H9 (cell line): ENCODE results near the gene BARHL2. TPM values are rescaled to one million over a fixed set of nuclear protein-coding genes. Genes with fewer than 3 reads are reported as not detected.

Experiments
- DNase-seq: peaks from one replicate; pipeline ENCODE4 v3.0.0-alpha.2; 2017
- H2AFZ ChIP-seq: one replicate; pipeline ENCODE4 v1.6.1; 2013; ENCODE audit warnings: mild to moderate bottlenecking, low read length, control low read depth, moderate library complexity
- H2AK5ac ChIP-seq: 2 replicates; pipeline ENCODE4 v1.6.1; 2013; ENCODE audit warnings: low read length, control low read depth, mixed read lengths; ENCODE audit not compliant: insufficient read length
- H2BK120ac ChIP-seq: one replicate; pipeline ENCODE4 v1.6.1; 2013; ENCODE audit warnings: low read depth, mild to moderate bottlenecking, low read length, control low read depth, inconsistent platforms; ENCODE audit not compliant: poor library complexity, severe bottlenecking
- H2BK12ac ChIP-seq: 2 replicates; pipeline ENCODE4 v1.6.1; 2013; ENCODE audit warnings: low read length, control low read depth, mixed read lengths, low read depth; ENCODE audit not compliant: insufficient read length
- H2BK15ac ChIP-seq: 2 replicates; pipeline ENCODE4 v1.6.1; 2013; ENCODE audit warnings: low read depth, low read length, control low read depth
- H2BK20ac ChIP-seq: one replicate; pipeline ENCODE4 v1.6.1; 2013; ENCODE audit warnings: low read depth, mild to moderate bottlenecking, low read length, control low read depth, inconsistent platforms; ENCODE audit not compliant: poor library complexity, severe bottlenecking
- H2BK5ac ChIP-seq: 2 replicates; pipeline ENCODE4 v1.6.1; 2013; ENCODE audit warnings: low read length, control low read depth, mixed read lengths; ENCODE audit not compliant: insufficient read length
- H3K14ac ChIP-seq: 2 replicates; pipeline ENCODE4 v1.6.1; 2013; ENCODE audit warnings: low read length, control low read depth; ENCODE audit not compliant: insufficient read depth
- H3K18ac ChIP-seq: 2 replicates; pipeline ENCODE4 v1.6.1; 2013; ENCODE audit warnings: low read depth, mild to moderate bottlenecking, mixed read lengths, low read length, control low read depth; ENCODE audit not compliant: insufficient read length
- H3K23ac ChIP-seq: 2 replicates; pipeline ENCODE4 v1.6.1; 2013; ENCODE audit warnings: low read length, control low read depth, mixed read lengths, low read depth; ENCODE audit not compliant: insufficient read length
- H3K23me2 ChIP-seq: 2 replicates; pipeline ENCODE4 v1.6.1; 2013; ENCODE audit warnings: low read depth, mild to moderate bottlenecking, mixed read lengths, low read length, control low read depth; ENCODE audit not compliant: insufficient read length, poor library complexity, severe bottlenecking
- H3K27ac ChIP-seq: 2 replicates; pipeline ENCODE4 v1.5.1; 2013; ENCODE audit warnings: low read length, control low read depth, mixed read lengths, low read depth; ENCODE audit not compliant: insufficient read length
- H3K27me3 ChIP-seq: 2 replicates; pipeline ENCODE4 v1.6.1; 2013; ENCODE audit warnings: low read length, control low read depth, inconsistent platforms; ENCODE audit not compliant: insufficient read depth
- H3K4ac ChIP-seq: 2 replicates; pipeline ENCODE4 v1.6.1; 2013; ENCODE audit warnings: low read depth, mild to moderate bottlenecking, control low read depth, inconsistent platforms, low read length, moderate library complexity
- H3K4me1 ChIP-seq: 2 replicates; pipeline ENCODE4 v1.6.1; 2013; ENCODE audit warnings: low read length, control low read depth, inconsistent platforms; ENCODE audit not compliant: insufficient read depth
- H3K4me2 ChIP-seq: 2 replicates; pipeline ENCODE4 v1.6.1; 2013; ENCODE audit warnings: low read length, control low read depth, mixed read lengths; ENCODE audit not compliant: insufficient read length, insufficient read depth
- H3K56ac ChIP-seq: 2 replicates; pipeline ENCODE4 v1.6.1; 2013; ENCODE audit warnings: low read depth, mild to moderate bottlenecking, mixed read lengths, low read length, control low read depth; ENCODE audit not compliant: insufficient read length
- H3K79me1 ChIP-seq: 2 replicates; pipeline ENCODE4 v1.6.1; 2013; ENCODE audit warnings: low read depth, mild to moderate bottlenecking, moderate library complexity, low read length, control low read depth, inconsistent platforms; ENCODE audit not compliant: insufficient read depth, poor library complexity, severe bottlenecking
- H3K79me2 ChIP-seq: 2 replicates; pipeline ENCODE4 v1.6.1; 2013; ENCODE audit warnings: low read length, control low read depth, inconsistent platforms; ENCODE audit not compliant: insufficient read depth
- H3K9ac ChIP-seq: 2 replicates; pipeline ENCODE4 v1.6.1; 2013; ENCODE audit warnings: low read length, control low read depth, mixed read lengths; ENCODE audit not compliant: insufficient read length; ENCODE audit errors: extremely low read depth
- H3K9me3 ChIP-seq: one replicate; pipeline ENCODE4 v1.6.1; 2013; ENCODE audit warnings: low read depth, low read length, inconsistent platforms; ENCODE audit not compliant: control insufficient read depth
- H3T11ph ChIP-seq: one replicate; pipeline ENCODE4 v1.6.1; 2013; ENCODE audit warnings: mild to moderate bottlenecking, low read length, control low read depth, inconsistent platforms
- H4K20me1 ChIP-seq: one replicate; pipeline ENCODE4 v1.6.1; 2013; ENCODE audit not compliant: control insufficient read depth, insufficient read length, insufficient read depth
- H4K5ac ChIP-seq: 2 replicates; pipeline ENCODE4 v1.6.1; 2013; ENCODE audit warnings: low read depth, mild to moderate bottlenecking, mixed read lengths, low read length, control low read depth; ENCODE audit not compliant: insufficient read length
- H4K8ac ChIP-seq: replicated peaks from 2 replicates; pipeline ENCODE4 v1.6.1; 2013; ENCODE audit warnings: low read length, control low read depth, mixed read lengths, low read depth; ENCODE audit not compliant: insufficient read length
- H4K91ac ChIP-seq: 2 replicates; pipeline ENCODE4 v1.6.1; 2013; ENCODE audit warnings: low read depth, mild to moderate bottlenecking, moderate library complexity, mixed read lengths, low read length, control low read depth; ENCODE audit not compliant: insufficient read length
- H3K27ac Mint-ChIP-seq, 3 experiments: 2 replicates in 2 of 3; 3 replicates in 1 of 3; pipeline ENCODE4 v1.8.0; 2020 to 2021; ENCODE audit warnings: mixed read lengths in 3 of 3, mild to moderate bottlenecking in 1 of 3, moderate library complexity in 1 of 3
- H3K27me3 Mint-ChIP-seq: 2 replicates; pipeline ENCODE4 v1.8.0; 2021; ENCODE audit warnings: low read depth, mild to moderate bottlenecking, moderate library complexity, mixed read lengths
- H3K36me3 Mint-ChIP-seq, 3 experiments: 2 replicates in 2 of 3; 3 replicates in 1 of 3; pipeline ENCODE4 v1.8.0; 2020 to 2021; ENCODE audit warnings: low read depth in 3 of 3, mixed read lengths in 3 of 3; ENCODE audit not compliant: insufficient read depth in 1 of 3
- H3K4me1 Mint-ChIP-seq, 2 experiments: 2 replicates each; pipeline ENCODE4 v1.8.0; 2020; ENCODE audit warnings: mixed read lengths in 2 of 2
- H3K4me3 Mint-ChIP-seq, 2 experiments: 2 replicates in 1 of 2; 3 replicates in 1 of 2; pipeline ENCODE4 v1.8.0; 2020 to 2021; ENCODE audit warnings: mild to moderate bottlenecking in 2 of 2, mixed read lengths in 2 of 2, moderate library complexity in 1 of 2
- H3K9me3 Mint-ChIP-seq, 2 experiments: 2 replicates in 1 of 2; 3 replicates in 1 of 2; pipeline ENCODE4 v1.8.0; 2020; ENCODE audit warnings: mild to moderate bottlenecking in 2 of 2, mixed read lengths in 2 of 2, moderate library complexity in 1 of 2
- CTCF ChIP-seq: fragments of 200-600 bp; sonication (generic); conservative IDR thresholded peaks from 3 replicates; pipeline ENCODE4 v1.8.0; 2021; ENCODE audit warnings: antibody characterized with exemption, mild to moderate bottlenecking
- WGBS: extraction: QIAGEN DNeasy Blood & Tissue Kit; methylation state at CpG from one replicate; pipeline ENCODE4 v1.1.7; 2013; ENCODE audit warnings: missing lambda C conversion rate, low lambda C conversion rate, mixed read lengths; ENCODE audit not compliant: insufficient read length; ENCODE audit errors: extremely low coverage; 5-methylcytosine and 5-hydroxymethylcytosine counted together
- long read RNA-seq: library from polyadenylated mRNA; unstranded; transcript quantifications from one replicate; pipeline ENCODE4 v2.0.0, GENCODE V29; 2020
- total RNA-seq: library from RNA; stranded (reverse); gene quantifications from 2 replicates; pipeline ENCODE4 v1.2.1, GENCODE V29; 2021

The BARHL2 gene
- total RNA-seq = not detected in 2 replicates
- long read RNA-seq = 0 reads

DNA sequence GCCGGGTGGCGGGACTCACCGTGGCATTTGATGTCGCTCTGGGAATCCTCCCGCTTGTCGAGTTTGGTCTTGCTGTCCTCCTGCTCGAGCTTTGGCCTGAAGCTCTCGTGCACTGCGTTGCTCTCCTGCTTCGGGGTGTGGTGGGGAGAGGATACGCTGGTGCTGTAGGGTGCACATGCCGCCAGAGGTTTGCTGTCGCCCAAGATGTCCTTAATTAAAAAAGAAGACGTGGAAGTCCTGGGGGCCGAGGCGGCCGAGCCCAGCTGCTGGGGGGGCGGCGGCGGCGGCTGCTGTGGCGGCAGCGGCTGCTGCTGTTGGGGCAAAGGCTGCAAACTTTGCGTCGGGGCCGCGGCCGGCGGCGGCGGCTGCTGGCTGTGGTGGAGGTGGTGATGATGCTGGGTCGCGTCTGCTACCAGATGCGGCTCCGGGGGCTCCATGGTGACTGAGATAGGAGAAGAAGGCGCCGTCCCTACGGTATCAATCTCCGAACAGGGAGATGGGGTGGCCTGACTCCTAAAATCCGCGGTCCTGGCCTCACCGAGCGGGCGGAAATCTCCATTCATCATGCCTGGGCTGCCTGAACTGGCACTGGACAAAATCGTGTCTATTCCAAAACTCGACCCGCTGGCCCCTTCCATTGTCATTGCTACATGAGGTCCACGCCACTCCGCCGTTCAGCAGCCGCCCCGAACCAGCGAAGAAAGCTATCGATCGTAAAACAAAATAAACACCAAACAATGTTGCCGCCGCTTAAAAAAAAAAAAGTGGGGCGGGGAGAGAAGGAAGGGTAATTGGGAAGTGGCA lies at the start of gene BARHL2:
Gene BARHL2, minus strand, starts transcription at position 751 of the 804 bp plus-strand sequence. Its CDS starts 107 bp downstream, at position 644.
- H3K27ac Mint-ChIP-seq = peak within 1 kb of the TSS in 1 of 3 experiments; percentile 67; a peak in 1 of 7 replicates
- H3K27me3 Mint-ChIP-seq = peaks cover 98% of the 10 kb centered on the region
- H3K18ac ChIP-seq = no peak within 1 kb of the TSS
- peak within 1 kb of the TSS; percentile 65 to 87 for H3K4me3 Mint-ChIP-seq
- H2AFZ ChIP-seq = no peak within 1 kb of the TSS
- no peak within 1 kb of the TSS for H3K4ac ChIP-seq
- H3K79me1 ChIP-seq = no peaks in the 10 kb centered on the region
- no peak for TF ChIP-seq CTCF
- H2BK15ac ChIP-seq = no peak within 1 kb of the TSS
- peaks cover 85% of the 10 kb centered on the region for H3K27me3 ChIP-seq
- H3K4me1 ChIP-seq = peaks cover 2% of the 10 kb centered on the region; the same call in 1 of the 2 replicates
- H3K9me3 Mint-ChIP-seq = peaks cover 7 to 14% of the 10 kb centered on the region in 2 experiments; a peak in 3 of 5 replicates
- H3K79me2 ChIP-seq = no peaks in the 10 kb centered on the region
- no peaks in the 10 kb centered on the region; a peak in 1 of 7 replicates for H3K36me3 Mint-ChIP-seq
- no peak within 1 kb of the TSS for H2BK5ac ChIP-seq
- H3K4me2 ChIP-seq = peak within 1 kb of the TSS; percentile 58
- no peak within 1 kb of the TSS for H4K91ac ChIP-seq
- H4K5ac ChIP-seq = no peak within 1 kb of the TSS
- H3K56ac ChIP-seq = no peak within 1 kb of the TSS
- WGBS = no CpG with 5 or more reads among the region's 58 CpGs
- H3K4me1 Mint-ChIP-seq = peaks cover 22 to 67% of the 10 kb centered on the region in 2 experiments
- H3T11ph ChIP-seq = no peak within 1 kb of the TSS
- no peak within 1 kb of the TSS for H3K27ac ChIP-seq
- no peak within 1 kb of the TSS for H4K8ac ChIP-seq
- no peak within 1 kb of the TSS for H2AK5ac ChIP-seq
- peak; percentile 68 for DNase-seq
- H2BK12ac ChIP-seq = no peak within 1 kb of the TSS
- H3K9me3 ChIP-seq = no peaks in the 10 kb centered on the region
- no peak within 1 kb of the TSS for H3K14ac ChIP-seq
- H2BK120ac ChIP-seq = no peak within 1 kb of the TSS
- peaks cover 2% of the 10 kb centered on the region for H4K20me1 ChIP-seq
- H3K23me2 ChIP-seq = peaks cover 6% of the 10 kb centered on the region
- no peak within 1 kb of the TSS for H3K9ac ChIP-seq
- no peak within 1 kb of the TSS for H2BK20ac ChIP-seq
- no peak within 1 kb of the TSS for H3K23ac ChIP-seq
